Brain microvascular endothelial cell (primary cell): ENCODE results near the gene DNAI4.
"Not testable (repeated sequence)": the region's sequence is repeated elsewhere in the genome, so short reads cannot be mapped to it uniquely, and the experiment has no call there.

Experiments used
- DNase-seq: peaks from one replicate; pipeline ENCODE4 v3.0.0-alpha.2; 2020
- H3K27ac ChIP-seq: fragments of 250-450 bp; sonication (Bioruptor Pico); 2 replicates; pipeline ENCODE4 v1.5.1; 2020; ENCODE audit warnings: mild to moderate bottlenecking, moderate library complexity
- H3K27me3 ChIP-seq: fragments of 250-450 bp; sonication (Bioruptor Pico); replicated peaks from 2 replicates; pipeline ENCODE4 v1.5.1; 2020; ENCODE audit warnings: mild to moderate bottlenecking
- H3K36me3 ChIP-seq: fragments of 250-450 bp; sonication (Bioruptor Pico); replicated peaks from 2 replicates; pipeline ENCODE4 v1.5.1; 2020; ENCODE audit warnings: mild to moderate bottlenecking
- H3K4me3 ChIP-seq: 2 replicates; pipeline ENCODE4 v1.5.1; 2011; ENCODE audit warnings: low read depth, mild to moderate bottlenecking, control low read depth, low read length, moderate library complexity
- in situ Hi-C: cut with HindIII; loops from 2 replicates; pipeline ENCODE4 v1.10.0; 2017; ENCODE audit warnings: low sequenced_read_pairs, low pct_ligation_motif_present
- TF ChIP-seq, protein P1 (sequence below): IDR thresholded peaks from 2 replicates; pipeline ENCODE4 v1.5.1; 2011; ENCODE audit warnings: low read depth, mild to moderate bottlenecking, moderate library complexity, low read length, control low read depth, inconsistent platforms; ENCODE audit errors: missing control alignments

DNAI4 gene, protein sequence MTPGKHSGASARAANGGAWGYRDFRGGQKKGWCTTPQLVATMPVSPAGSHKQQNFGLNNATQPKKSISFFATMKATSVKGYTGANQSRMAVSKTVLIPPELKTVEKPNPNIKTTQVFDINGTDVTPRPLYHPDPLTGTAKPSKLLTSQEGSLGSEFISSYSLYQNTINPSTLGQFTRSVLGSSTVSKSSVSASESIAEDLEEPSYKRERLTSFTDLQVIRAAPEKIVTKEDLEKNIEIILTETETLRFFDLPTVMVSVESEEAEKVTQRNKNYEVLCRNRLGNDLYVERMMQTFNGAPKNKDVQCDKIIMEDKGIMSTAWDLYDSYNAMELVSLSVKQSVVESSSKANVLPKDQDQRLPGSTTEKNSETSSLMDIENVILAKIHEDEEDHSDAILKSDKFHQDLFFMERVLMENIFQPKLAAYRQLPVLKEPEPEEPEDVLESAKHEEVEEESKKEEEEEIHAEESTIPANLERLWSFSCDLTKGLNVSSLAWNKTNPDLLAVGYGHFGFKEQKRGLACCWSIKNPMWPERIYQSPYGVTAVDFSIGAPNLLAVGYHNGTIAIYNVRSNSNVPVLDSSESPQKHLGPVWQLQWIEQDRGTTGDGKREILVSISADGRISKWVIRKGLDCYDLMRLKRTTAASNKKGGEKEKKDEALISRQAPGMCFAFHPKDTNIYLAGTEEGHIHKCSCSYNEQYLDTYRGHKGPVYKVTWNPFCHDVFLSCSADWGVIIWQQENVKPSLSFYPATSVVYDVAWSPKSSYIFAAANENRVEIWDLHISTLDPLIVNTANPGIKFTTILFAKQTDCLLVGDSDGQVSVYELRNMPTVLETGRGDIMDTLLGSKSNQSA

DNA sequence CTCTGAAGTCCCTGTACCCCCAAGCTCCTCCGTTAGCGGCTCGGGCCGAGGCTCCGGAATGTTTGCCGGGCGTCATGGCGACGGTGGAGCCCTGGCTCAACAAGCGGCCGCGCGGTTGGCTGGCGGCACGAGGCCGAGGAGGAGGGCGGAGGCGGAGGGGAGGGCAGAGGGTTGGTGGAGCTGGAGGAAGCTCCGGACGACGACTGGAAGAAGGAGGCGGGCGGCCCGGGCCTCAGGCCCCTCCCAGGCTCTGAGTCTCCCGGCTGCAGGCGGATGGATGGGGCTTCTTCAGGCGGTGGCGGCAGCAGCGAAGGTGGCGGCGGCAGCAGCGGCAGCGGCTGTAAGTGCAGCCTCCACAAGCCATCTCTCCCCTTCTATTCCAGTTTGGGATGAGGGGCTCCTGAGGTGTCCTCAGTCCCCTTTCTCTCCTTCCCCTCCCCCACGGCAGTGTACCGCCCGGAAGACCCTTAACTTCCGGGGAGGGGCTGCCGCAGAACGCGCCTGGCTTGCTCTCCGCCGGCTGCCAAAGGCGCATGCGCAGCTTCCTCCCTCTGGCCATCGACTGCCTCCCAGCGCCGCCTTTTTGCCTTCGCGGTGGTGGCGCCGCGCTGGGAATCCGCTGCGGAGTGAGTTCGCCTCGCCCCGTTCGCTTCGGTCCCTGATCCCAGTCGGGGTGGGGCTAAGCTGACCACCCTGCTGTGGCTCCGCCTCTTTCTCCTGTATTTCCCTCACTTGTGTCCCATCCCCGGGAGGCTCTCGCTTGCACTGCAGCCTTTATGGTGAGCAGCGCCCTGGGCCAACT, at the start of gene DNAI4, which contains the start of gene MIER1:
Gene DNAI4, minus strand, starts transcription at position 101 of the 802 bp plus-strand sequence. Its CDS starts 25 bp downstream, at position 76.
Gene MIER1, plus strand, starts transcription at position 235 of the 802 bp plus-strand sequence. Its CDS starts 39 bp downstream, at position 274.
- Histone ChIP-seq H3K27me3 (no peaks in the 10 kb centered on the region), H3K36me3 (no peaks in the 10 kb centered on the region), H3K27ac (peak within 1 kb of the TSS; percentile 90), H3K4me3 (peak within 1 kb of the TSS; percentile 96)
- in situ Hi-C loops: no loop called here
- peak; percentile 97 for DNase-seq
- TF ChIP-seq, protein P1, sequence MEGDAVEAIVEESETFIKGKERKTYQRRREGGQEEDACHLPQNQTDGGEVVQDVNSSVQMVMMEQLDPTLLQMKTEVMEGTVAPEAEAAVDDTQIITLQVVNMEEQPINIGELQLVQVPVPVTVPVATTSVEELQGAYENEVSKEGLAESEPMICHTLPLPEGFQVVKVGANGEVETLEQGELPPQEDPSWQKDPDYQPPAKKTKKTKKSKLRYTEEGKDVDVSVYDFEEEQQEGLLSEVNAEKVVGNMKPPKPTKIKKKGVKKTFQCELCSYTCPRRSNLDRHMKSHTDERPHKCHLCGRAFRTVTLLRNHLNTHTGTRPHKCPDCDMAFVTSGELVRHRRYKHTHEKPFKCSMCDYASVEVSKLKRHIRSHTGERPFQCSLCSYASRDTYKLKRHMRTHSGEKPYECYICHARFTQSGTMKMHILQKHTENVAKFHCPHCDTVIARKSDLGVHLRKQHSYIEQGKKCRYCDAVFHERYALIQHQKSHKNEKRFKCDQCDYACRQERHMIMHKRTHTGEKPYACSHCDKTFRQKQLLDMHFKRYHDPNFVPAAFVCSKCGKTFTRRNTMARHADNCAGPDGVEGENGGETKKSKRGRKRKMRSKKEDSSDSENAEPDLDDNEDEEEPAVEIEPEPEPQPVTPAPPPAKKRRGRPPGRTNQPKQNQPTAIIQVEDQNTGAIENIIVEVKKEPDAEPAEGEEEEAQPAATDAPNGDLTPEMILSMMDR: peak; percentile 45

DNA sequence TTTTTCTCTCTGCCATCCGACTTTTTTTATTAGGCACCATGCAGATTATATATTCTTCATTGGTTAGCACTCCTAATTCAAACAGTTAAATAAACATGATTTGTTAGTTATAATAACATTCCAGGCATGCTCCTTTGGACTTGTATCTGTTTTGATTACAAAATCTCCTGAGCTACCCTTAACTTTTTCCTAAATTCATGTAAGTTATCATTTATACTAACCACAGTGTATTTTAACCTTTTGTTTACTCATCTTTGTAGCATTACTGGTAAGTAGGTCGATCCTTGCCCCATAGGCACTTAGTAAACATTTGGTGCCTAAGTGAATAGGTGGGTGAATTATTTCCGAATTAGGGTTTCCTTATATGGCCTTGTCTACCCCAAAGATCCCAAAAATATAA, 43.9 kb upstream of the DNAI4 start:
- no peak for DNase-seq
- Histone ChIP-seq H3K36me3 (peaks cover 50% of the 10 kb centered on the region), H3K27ac (no peak overlapping the region), H3K4me3 (no peak overlapping the region), H3K27me3 (no peaks in the 10 kb centered on the region)
- in situ Hi-C loops: loop anchor here (25.0 kb wide), 1 partner anchor 206 kb away; the partner anchor contains the start of gene DYNLT5
- TF ChIP-seq, protein P1: no peak

DNA sequence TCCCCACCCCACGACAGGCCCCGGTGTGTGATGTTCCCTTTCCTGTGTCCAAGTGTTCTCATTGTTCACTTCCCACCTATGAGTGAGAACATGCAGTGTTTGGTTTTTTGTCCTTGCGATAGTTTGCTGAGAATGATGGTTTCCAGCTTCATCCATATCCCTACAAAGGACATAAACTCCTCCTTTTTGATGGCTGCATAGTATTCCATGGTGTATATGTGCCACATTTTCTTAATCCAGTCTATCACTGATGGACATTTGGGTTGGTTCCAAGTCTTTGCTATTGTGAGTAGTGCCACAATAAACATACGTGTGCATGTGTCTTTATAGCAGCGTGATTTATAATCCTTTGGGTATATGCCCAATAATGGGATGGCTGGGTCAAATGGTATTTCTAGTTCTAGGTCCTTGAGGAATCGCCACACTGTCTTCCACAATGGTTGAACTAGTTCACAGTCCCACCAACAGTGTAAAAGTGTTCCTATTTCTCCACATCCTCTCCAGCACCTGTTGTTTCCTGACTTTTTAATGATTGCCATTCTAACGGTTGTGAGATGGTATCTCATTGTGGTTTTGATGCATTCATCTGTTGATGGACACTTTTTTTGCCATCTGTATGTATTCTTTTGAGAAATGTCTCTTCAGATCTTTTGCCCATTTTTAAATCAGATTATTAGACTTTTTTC, 41.7 kb upstream of the DNAI4 start:
- not testable (repeated sequence) for DNase-seq, H3K27ac ChIP-seq, H3K4me3 ChIP-seq, H3K27me3 ChIP-seq
- peaks cover 48% of the 10 kb centered on the region for H3K36me3 ChIP-seq
- in situ Hi-C loops: loop anchor here (25.0 kb wide), 1 partner anchor 204 kb away; the partner anchor contains the start of gene DYNLT5

DNA sequence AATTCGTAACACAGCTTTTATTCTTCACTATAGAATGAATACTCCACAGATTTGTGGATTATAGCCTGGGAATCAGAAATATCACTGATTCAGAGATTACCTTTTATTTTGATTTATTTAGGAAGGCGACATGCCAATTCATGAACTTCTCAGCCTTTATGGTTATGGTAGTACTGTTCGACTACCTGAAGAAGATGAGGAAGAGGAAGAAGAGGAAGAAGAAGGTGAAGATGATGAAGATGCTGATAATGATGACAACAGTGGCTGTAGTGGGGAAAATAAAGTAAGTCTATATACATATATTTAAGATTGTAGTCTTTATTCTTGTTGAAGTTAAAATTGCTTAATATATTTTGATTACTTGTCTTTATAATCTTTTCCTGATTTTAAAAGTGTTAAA, 33.3 kb upstream of the DNAI4 start:
- Histone ChIP-seq H3K27ac (no peak overlapping the region), H3K27me3 (no peaks in the 10 kb centered on the region), H3K4me3 (no peak overlapping the region), H3K36me3 (peaks cover 41% of the 10 kb centered on the region)
- no peak for DNase-seq
- in situ Hi-C loops: loop anchor here (25.0 kb wide), 1 partner anchor 196 kb away; the partner anchor contains the start of gene DYNLT5
- TF ChIP-seq, protein P1: no peak

DNA sequence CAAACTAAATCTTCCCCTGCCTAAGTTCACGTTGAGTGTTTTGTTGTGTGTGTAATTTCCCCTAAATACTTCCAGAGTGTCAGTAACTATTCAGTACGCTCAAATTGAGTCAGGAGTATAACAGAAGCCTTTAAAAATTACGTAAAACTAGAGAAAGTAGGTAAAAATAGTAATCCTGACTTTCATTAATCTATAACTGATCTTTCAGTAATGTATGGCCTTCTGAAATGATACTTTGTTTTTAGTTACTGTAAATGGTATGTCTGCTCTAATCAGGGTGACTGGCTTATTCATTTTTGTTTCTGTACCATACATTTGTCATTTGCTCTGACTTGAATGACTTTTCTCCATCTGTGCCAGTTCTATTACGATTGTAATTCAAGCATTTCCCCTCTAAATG, 29.6 kb upstream of the DNAI4 start:
- H3K36me3 ChIP-seq: peaks cover 23% of the 10 kb centered on the region
- in situ Hi-C loops: loop anchor here (25.0 kb wide), 1 partner anchor 192 kb away; the partner anchor contains the start of gene DYNLT5
- no peaks in the 10 kb centered on the region for H3K27me3 ChIP-seq
- TF ChIP-seq, protein P1: no peak
- DNase-seq: no peak
- H3K27ac ChIP-seq: peak overlapping the region; percentile 10
- H3K4me3 ChIP-seq: no peak overlapping the region
